H1 (cell line): ENCODE measurements around the gene TBCA. TPM values are rescaled to one million over a fixed set of nuclear protein-coding genes. Genes with fewer than 3 reads are reported as not detected.
A peak's percentile ranks its signal among the peaks of the same experiment; 100 is the strongest.

ENCODE experiments used
- ASH2L ChIP-seq: fragments of 200-600, 300-600 bp; sonication (generic); IDR thresholded peaks from one replicate; pipeline ENCODE4 v1.7.1; 2017; ENCODE audit warnings: low read length
- CBX5 ChIP-seq: fragments of 300-800, 300-1000 bp; sonication (generic); IDR thresholded peaks from 2 replicates; pipeline ENCODE4 v1.7.1; 2016; ENCODE audit warnings: antibody characterized with exemption, low read length, low read depth
- CEBPB ChIP-seq: IDR thresholded peaks from 2 replicates; pipeline ENCODE4 v1.6.1; 2012; ENCODE audit warnings: low read depth, low read length
- CHD1 ChIP-seq: IDR thresholded peaks from 2 replicates; pipeline ENCODE4 v1.6.1; 2012; ENCODE audit warnings: low read depth, low read length, improper control_type of control experiment
- CHD2 ChIP-seq: IDR thresholded peaks from 2 replicates; pipeline ENCODE4 v1.6.1; 2012; ENCODE audit warnings: low read length, improper control_type of control experiment
- CREB1 ChIP-seq: IDR thresholded peaks from 2 replicates; pipeline ENCODE4 v1.6.1; 2012; ENCODE audit warnings: inconsistent platforms
- EZH2 ChIP-seq: fragments of 200-600 bp; sonication (generic); IDR thresholded peaks from 2 replicates; pipeline ENCODE4 v1.7.1; 2012; ENCODE audit warnings: low read depth, mild to moderate bottlenecking, moderate library complexity, low read length, inconsistent platforms; ENCODE audit not compliant: severe bottlenecking
- HDAC6 ChIP-seq: IDR thresholded peaks from one replicate; pipeline ENCODE4 v1.7.1; 2012; ENCODE audit warnings: low read depth, mild to moderate bottlenecking, inconsistent platforms, low read length, moderate library complexity
- JUND ChIP-seq: IDR thresholded peaks from 2 replicates; pipeline ENCODE4 v1.6.1; 2011; ENCODE audit warnings: mild to moderate bottlenecking, improper control_type of control experiment, low read length
- KDM4A ChIP-seq: IDR thresholded peaks from one replicate; pipeline ENCODE4 v1.7.1; 2012; ENCODE audit warnings: low read depth, mild to moderate bottlenecking, moderate library complexity, low read length, inconsistent platforms; ENCODE audit not compliant: severe bottlenecking
- KDM5A ChIP-seq: fragments of 200-600 bp; IDR thresholded peaks from 2 replicates; pipeline ENCODE4 v1.7.1; 2012; ENCODE audit warnings: mild to moderate bottlenecking, low read length, inconsistent platforms, mixed read lengths
- MAX ChIP-seq: IDR thresholded peaks from 2 replicates; pipeline ENCODE4 v1.6.1; 2012; ENCODE audit warnings: inconsistent platforms
- NANOG ChIP-seq: IDR thresholded peaks from 2 replicates; pipeline ENCODE4 v1.6.1; 2011; ENCODE audit warnings: low read length, low read depth, mild to moderate bottlenecking, inconsistent platforms; ENCODE audit not compliant: insufficient read depth, poor library complexity, severe bottlenecking
- POLR2AphosphoS5 ChIP-seq: IDR thresholded peaks from 2 replicates; pipeline ENCODE4 v1.6.1; 2011; ENCODE audit warnings: low read depth, low read length
- POU5F1 ChIP-seq: IDR thresholded peaks from 2 replicates; pipeline ENCODE4 v1.6.1; 2011; ENCODE audit warnings: low read depth, mild to moderate bottlenecking, low read length, moderate library complexity
- RAD21 ChIP-seq, 2 experiments: IDR thresholded peaks in 1 of 2; conservative IDR thresholded peaks in 1 of 2; 2 replicates each; pipeline ENCODE4 v1.6.1; 2011; ENCODE audit warnings: low read depth in 2 of 2, low read length in 2 of 2, improper control_type of control experiment in 1 of 2, inconsistent platforms in 1 of 2, mild to moderate bottlenecking in 1 of 2, moderate library complexity in 1 of 2
- RFX5 ChIP-seq: IDR thresholded peaks from 2 replicates; pipeline ENCODE4 v1.6.1; 2011; ENCODE audit warnings: low read depth, low read length, improper control_type of control experiment, borderline replicate concordance
- RNF2 ChIP-seq: fragments of 200-900, 300-1000 bp; sonication (generic); IDR thresholded peaks from 2 replicates; pipeline ENCODE4 v1.7.1; 2016; ENCODE audit warnings: borderline replicate concordance, low read depth, mild to moderate bottlenecking, antibody characterized with exemption, low read length; ENCODE audit not compliant: poor library complexity, severe bottlenecking; ENCODE audit errors: missing control alignments
- RXRA ChIP-seq: IDR thresholded peaks from 2 replicates; pipeline ENCODE4 v1.6.1; 2011; ENCODE audit warnings: low read depth, mild to moderate bottlenecking, low read length, moderate library complexity; ENCODE audit not compliant: insufficient read depth
- SIRT6 ChIP-seq: IDR thresholded peaks from one replicate; pipeline ENCODE4 v1.7.1; 2012; ENCODE audit warnings: low read length, inconsistent platforms
- SP2 ChIP-seq: IDR thresholded peaks from 2 replicates; pipeline ENCODE4 v1.6.1; 2012; ENCODE audit warnings: mild to moderate bottlenecking, low read length, inconsistent platforms
- SP4 ChIP-seq: IDR thresholded peaks from 2 replicates; pipeline ENCODE4 v1.6.1; 2012; ENCODE audit warnings: low read length, inconsistent platforms
- TBP ChIP-seq: IDR thresholded peaks from 2 replicates; pipeline ENCODE4 v1.6.1; 2011; ENCODE audit warnings: low read depth, low read length, improper control_type of control experiment
- TCF12 ChIP-seq: IDR thresholded peaks from 2 replicates; pipeline ENCODE4 v1.6.1; 2011; ENCODE audit warnings: low read depth, mild to moderate bottlenecking, low read length
- TEAD4 ChIP-seq: IDR thresholded peaks from 2 replicates; pipeline ENCODE4 v1.6.1; 2012; ENCODE audit warnings: low read depth, low read length, inconsistent platforms, mixed read lengths
- polyA plus RNA-seq, 7 experiments: library from polyadenylated mRNA; depleted of rRNA in 3 of 7; stranded (reverse) in 5 of 7; unstranded in 2 of 7; fragments of >200 nt in 5 of 7; fragments of 200-250 nt in 2 of 7; gene quantifications; 1 replicate in 5 of 7; 2 replicates in 1 of 7; 4 replicates in 1 of 7; pipeline versions ENCODE4 v1.2.1 to v1.2.3, GENCODE V29; 2011 to 2013; ENCODE audit warnings: missing spikeins in 2 of 7, mixed read lengths in 2 of 7
- total RNA-seq: library from RNA; stranded (reverse); fragmentation: NEBNext Ultra II Directional; extraction: Animal tissue kit (Norgen Biotek cat#: 25700); gene quantifications from 2 replicates; pipeline ENCODE4 v1.2.1, GENCODE V29; 2021

The TBCA gene
- total and polyA plus RNA-seq, 2 of the 8 experiments (the other 6 are each of a cell fraction or from before 2014, with no cell fraction given) = 55.7 to 320 TPM

GRCh38 chr5:77775790-77776553 lies at the start of gene TBCA (continued):
- peak; percentile 16; the same call in 1 of the 2 replicates for TF ChIP-seq CHD2
- TF ChIP-seq POU5F1 = no peak
- no peak for TF ChIP-seq CBX5
- no peak for TF ChIP-seq RNF2
- TF ChIP-seq HDAC6 = no peak
- peak; percentile 35; the same call in 1 of the 2 replicates for TF ChIP-seq SP4
- TF ChIP-seq MAX = peak; percentile 79
- TF ChIP-seq RAD21 (IDR thresholded peaks at IDR 0.05 in 1 of 2, conservative IDR thresholded peaks at IDR 0.05 in 1 of 2; ENCODE audit: low read depth in 2 of 2, low read length in 2 of 2) = peak in 1 of 2 experiments; percentile 14; a peak in 2 of 4 replicates
- no peak for TF ChIP-seq RFX5
- no peak for TF ChIP-seq TEAD4
- no peak for TF ChIP-seq SP2
- TF ChIP-seq SIRT6 = no peak
- no peak; the same call in 1 of the 2 replicates for TF ChIP-seq CHD1
- TF ChIP-seq TBP = peak; percentile 3; the same call in 1 of the 2 replicates
- no peak for TF ChIP-seq KDM5A
- peak; percentile 92 for TF ChIP-seq KDM4A
- TF ChIP-seq POLR2AphosphoS5 = peak; percentile 89
- no peak for TF ChIP-seq CEBPB
- peak; percentile 69 for TF ChIP-seq ASH2L
- no peak for TF ChIP-seq TCF12
- peak; percentile 13 for TF ChIP-seq NANOG
- TF ChIP-seq CREB1 = no peak
- no peak for TF ChIP-seq RXRA
- TF ChIP-seq JUND = no peak
- TF ChIP-seq EZH2 = no peak
